Measurements from ENCODE around the gene RGS3.

Gene RGS3

GRCh38 chr9:113600871-113601614, 137.5 kb downstream of the RGS3 start:
- Histone ChIP-seq H3K36me3 (ENCODE audit: control insufficient read depth, insufficient read depth, low read length) (peaks cover 12% of the 10 kb centered on the region), H3K27me3 (replicated peaks; ENCODE audit: control insufficient read depth, insufficient read depth, low read length) (no peaks in the 10 kb centered on the region), H3K4me3 (replicated peaks; ENCODE audit: low read depth, low read length) (no peak overlapping the region)
- TF ChIP-seq CTCF (IDR thresholded peaks at IDR 0.05; ENCODE audit: insufficient read depth, low read length, poor library complexity, severe bottlenecking): no peak
- no peak for DNase-seq (ENCODE audit: extremely low read depth, insufficient read length)

GRCh38 chr9:113601656-113602055, 138.1 kb downstream of the RGS3 start:
- peaks cover 7% of the 10 kb centered on the region for H3K36me3 ChIP-seq (ENCODE audit: control insufficient read depth, insufficient read depth, low read length)
- no peak overlapping the region for H3K4me3 ChIP-seq (replicated peaks; ENCODE audit: low read depth, low read length)
- TF ChIP-seq CTCF (IDR thresholded peaks at IDR 0.05; ENCODE audit: insufficient read depth, low read length, poor library complexity, severe bottlenecking): no peak
- no peaks in the 10 kb centered on the region for H3K27me3 ChIP-seq (replicated peaks; ENCODE audit: control insufficient read depth, insufficient read depth, low read length)
- no peak for DNase-seq (ENCODE audit: extremely low read depth, insufficient read length)

GRCh38 chr9:113602126-113603047, 138.9 kb downstream of the RGS3 start:
- H3K27me3 ChIP-seq (replicated peaks; ENCODE audit: control insufficient read depth, insufficient read depth, low read length): no peaks in the 10 kb centered on the region
- no peak for TF ChIP-seq CTCF (IDR thresholded peaks at IDR 0.05; ENCODE audit: insufficient read depth, low read length, poor library complexity, severe bottlenecking)
- H3K4me3 ChIP-seq (replicated peaks; ENCODE audit: low read depth, low read length): no peak overlapping the region
- DNase-seq (ENCODE audit: extremely low read depth, insufficient read length): peak; percentile 50
- H3K36me3 ChIP-seq (ENCODE audit: control insufficient read depth, insufficient read depth, low read length): peaks cover 3% of the 10 kb centered on the region

- TF ChIP-seq CTCF (IDR thresholded peaks at IDR 0.05; ENCODE audit: insufficient read depth, low read length, poor library complexity, severe bottlenecking): no peak
- H3K27me3 ChIP-seq (replicated peaks; ENCODE audit: control insufficient read depth, insufficient read depth, low read length): no peaks in the 10 kb centered on the region
- no peak for DNase-seq (ENCODE audit: extremely low read depth, insufficient read length)
- no peaks in the 10 kb centered on the region; the same call in 1 of the 2 replicates for H3K36me3 ChIP-seq (ENCODE audit: control insufficient read depth, insufficient read depth, low read length)
- no peak overlapping the region for H3K4me3 ChIP-seq (replicated peaks; ENCODE audit: low read depth, low read length)
These were observed 139.5 kb downstream of the RGS3 start for GRCh38 chr9:113603048-113603375.

- Histone ChIP-seq H3K4me3 (replicated peaks; ENCODE audit: low read depth, low read length) (no peak overlapping the region), H3K36me3 (ENCODE audit: control insufficient read depth, insufficient read depth, low read length) (no peaks in the 10 kb centered on the region), H3K27me3 (replicated peaks; ENCODE audit: control insufficient read depth, insufficient read depth, low read length) (no peaks in the 10 kb centered on the region)
- DNase-seq (ENCODE audit: extremely low read depth, insufficient read length): no peak
- no peak for TF ChIP-seq CTCF (IDR thresholded peaks at IDR 0.05; ENCODE audit: insufficient read depth, low read length, poor library complexity, severe bottlenecking)
These were observed 140.2 kb downstream of the RGS3 start for GRCh38 chr9:113603773-113604172.

Data from GM06990 (cell line).